Mucosa of descending colon (tissue), 3 donors: Measurements from ENCODE around the gene BID. TPM values are rescaled to one million over a fixed set of nuclear protein-coding genes. Genes with fewer than 3 reads are reported as not detected.
A peak's percentile ranks its signal among the peaks of the same experiment; 100 is the strongest.

ENCODE experiments used
- ATAC-seq: fragments of 200-7000 bp; cut with Tn5 transposase; one replicate; pipeline ENCODE4 v1.9.1; 2020; ENCODE audit warnings: mild to moderate bottlenecking, moderate library complexity
- DNase-seq, 3 donors: peaks; one replicate each; pipeline ENCODE4 v3.0.0-alpha.2; 2020
- H3K36me3 ChIP-seq: fragments of 200-600 bp; one replicate; pipeline ENCODE4 v1.8.0; 2021; ENCODE audit warnings: low read depth, mild to moderate bottlenecking
- H3K4me1 ChIP-seq: fragments of 200-600 bp; one replicate; pipeline ENCODE4 v1.8.0; 2021; ENCODE audit warnings: low read depth, mild to moderate bottlenecking
- H3K4me3 ChIP-seq: fragments of 200-600 bp; one replicate; pipeline ENCODE4 v1.8.0; 2021; ENCODE audit warnings: mild to moderate bottlenecking
- H3K9me3 ChIP-seq: fragments of 200-600 bp; one replicate; pipeline ENCODE4 v1.8.0; 2021; ENCODE audit warnings: mild to moderate bottlenecking
- CTCF ChIP-seq: fragments of 200-600 bp; IDR thresholded peaks from one replicate; pipeline ENCODE4 v1.8.0; 2022; ENCODE audit warnings: antibody characterized with exemption, mild to moderate bottlenecking
- intact Hi-C, 2 donors: fragments of 100-400 bp; cut with DNase I in 1 of 2; cut with micrococcal nuclease in 1 of 2; formaldehyde crosslinking; loops; one replicate each; pipeline versions ENCODE4 v1.11.0 to v1.11.1; 2022; cut with DNase I, micrococcal nuclease
- total RNA-seq, 3 donors: library from RNA; stranded (reverse); fragmentation: NEBNext Ultra II Directional in 2 of 3; extraction: Animal tissue kit (Norgen Biotek cat#: 25700) in 2 of 3; gene quantifications; one replicate each; pipeline versions ENCODE4 v1.2.1 to v1.2.4, GENCODE V29; 2021 to 2023
- donor health status: DM: no; HTN: no; CAD: no; lungs with moderate emphysema.
- donor health status: DM: no; HTN: no; CAD: no.
- donor health status: DM: no; HTN: yes; CAD: no.

The BID gene
- total RNA-seq, 3 donors from 2014 or later, result 17.9 to 35.0 (median 21.8) TPM

GRCh38 chr22:17815703-17816254 lies 41.5 kb upstream of the BID start:
- Histone ChIP-seq H3K4me3 (no peak overlapping the region), H3K9me3 (no peaks in the 10 kb centered on the region), H3K36me3 (peaks cover 6% of the 10 kb centered on the region), H3K4me1 (peaks cover 3% of the 10 kb centered on the region)
- ATAC-seq (no peak), DNase-seq (no peak)
- no peak for TF ChIP-seq CTCF
- intact Hi-C loops, result no loop called here

- intact Hi-C loops, result no loop called here
- no peak for TF ChIP-seq CTCF
- ATAC-seq (no peak), DNase-seq (no peak)
- Histone ChIP-seq H3K9me3 (no peaks in the 10 kb centered on the region), H3K36me3 (peaks cover 6% of the 10 kb centered on the region), H3K4me3 (no peak overlapping the region), H3K4me1 (peaks cover 8% of the 10 kb centered on the region)
These were observed 40.6 kb upstream of the BID start for GRCh38 chr22:17814830-17815229.

GRCh38 chr22:17814084-17814483 lies 39.8 kb upstream of the BID start:
- ATAC-seq (no peak), DNase-seq (no peak)
- H3K9me3 ChIP-seq, result no peaks in the 10 kb centered on the region
- peaks cover 12% of the 10 kb centered on the region for H3K36me3 ChIP-seq
- intact Hi-C loops, result no loop called here
- no peak for TF ChIP-seq CTCF
- H3K4me1 ChIP-seq, result peaks cover 8% of the 10 kb centered on the region
- H3K4me3 ChIP-seq, result no peak overlapping the region

GRCh38 chr22:17811119-17811518 lies 36.9 kb upstream of the BID start:
- ATAC-seq, result peak; percentile 57

GRCh38 chr22:17810570-17811116 lies 36.4 kb upstream of the BID start:
- intact Hi-C loops, result no loop called here
- peak; percentile 24 to 67 (median 58) for DNase-seq
- ATAC-seq, result peak; percentile 73
- no peak for TF ChIP-seq CTCF
- H3K9me3 ChIP-seq, result no peaks in the 10 kb centered on the region
- H3K4me3 ChIP-seq, result no peak overlapping the region
- H3K4me1 ChIP-seq, result peaks cover 8% of the 10 kb centered on the region
- H3K36me3 ChIP-seq, result peaks cover 22% of the 10 kb centered on the region

More at GRCh38 chr22:17811119-17811518, 36.9 kb upstream of the BID start:
- Histone ChIP-seq H3K4me1 (peaks cover 8% of the 10 kb centered on the region), H3K4me3 (no peak overlapping the region), H3K36me3 (peaks cover 22% of the 10 kb centered on the region), H3K9me3 (no peaks in the 10 kb centered on the region)
- TF ChIP-seq CTCF, result no peak
- no peak for DNase-seq
- intact Hi-C loops, result no loop called here
